GM19099 (cell line): ENCODE results near the gene PCDHGA6.

Source experiments
- POLR2A ChIP-seq: IDR thresholded peaks from 3 replicates; pipeline ENCODE4 v1.6.1; 2011; ENCODE audit warnings: low read depth; ENCODE audit not compliant: insufficient read length; ENCODE audit errors: extremely low read depth

Gene PCDHGA6

GRCh38 chr5:141373673-141374317 lies at the start of gene PCDHGA6:
TSS of gene PCDHGA6 (plus strand) at chr5:141373891. CDS start at chr5:141374084, 193 bp downstream.
- no peak for TF ChIP-seq POLR2A

GRCh38 chr5:141326088-141326854 lies 47.4 kb upstream of the PCDHGA6 start:
- TF ChIP-seq POLR2A, result peak; percentile 40

- TF ChIP-seq POLR2A, result no peak
These were observed 45.5 kb upstream of the PCDHGA6 start for GRCh38 chr5:141328231-141328630.

- TF ChIP-seq POLR2A, result no peak
These were observed 43.2 kb upstream of the PCDHGA6 start, which contains the start of gene PCDHGA1 for GRCh38 chr5:141330299-141331080. TSS of gene PCDHGA1 (plus strand) at chr5:141330514.

GRCh38 chr5:141338538-141339306 lies 35.0 kb upstream of the PCDHGA6 start, which contains the start of gene PCDHGA2:
TSS of gene PCDHGA2 (plus strand) at chr5:141338760.
- TF ChIP-seq POLR2A, result no peak

- no peak for TF ChIP-seq POLR2A
These were observed 30.9 kb upstream of the PCDHGA6 start for GRCh38 chr5:141342773-141343172.

GRCh38 chr5:141343242-141343952 lies 30.3 kb upstream of the PCDHGA6 start, which contains the start of gene PCDHGA3:
TSS of gene PCDHGA3 (plus strand) at chr5:141343829. CDS start at chr5:141344034, 205 bp downstream.
- no peak for TF ChIP-seq POLR2A

GRCh38 chr5:141343953-141344463 lies 29.7 kb upstream of the PCDHGA6 start:
- TF ChIP-seq POLR2A, result no peak

GRCh38 chr5:141345327-141345726 lies 28.4 kb upstream of the PCDHGA6 start:
- TF ChIP-seq POLR2A, result no peak

GRCh38 chr5:141349917-141350619 lies 23.6 kb upstream of the PCDHGA6 start, which contains the start of gene PCDHGB1:
TSS of gene PCDHGB1 (plus strand) at chr5:141350099. CDS start at chr5:141350261, 162 bp downstream.
- no peak for TF ChIP-seq POLR2A

- TF ChIP-seq POLR2A, result no peak
These were observed 22.1 kb upstream of the PCDHGA6 start for GRCh38 chr5:141351591-141351990.

- TF ChIP-seq POLR2A, result no peak
These were observed 18.7 kb upstream of the PCDHGA6 start, which contains the start of gene PCDHGA4 for GRCh38 chr5:141354900-141355469. TSS of gene PCDHGA4 (plus strand) at chr5:141355021. CDS start at chr5:141355108, 87 bp downstream.
